Colon (tissue), 2 donors: Measurements from ENCODE around the gene GPR107.

Experiments
- FAIRE-seq: peaks from 2 replicates; lab custom pipeline; 2012; peaks lifted over from hg19 to GRCh38; lab: Jason Lieb, UNC
- donor health status: control.
- donor health status: control.

Gene GPR107

DNA sequence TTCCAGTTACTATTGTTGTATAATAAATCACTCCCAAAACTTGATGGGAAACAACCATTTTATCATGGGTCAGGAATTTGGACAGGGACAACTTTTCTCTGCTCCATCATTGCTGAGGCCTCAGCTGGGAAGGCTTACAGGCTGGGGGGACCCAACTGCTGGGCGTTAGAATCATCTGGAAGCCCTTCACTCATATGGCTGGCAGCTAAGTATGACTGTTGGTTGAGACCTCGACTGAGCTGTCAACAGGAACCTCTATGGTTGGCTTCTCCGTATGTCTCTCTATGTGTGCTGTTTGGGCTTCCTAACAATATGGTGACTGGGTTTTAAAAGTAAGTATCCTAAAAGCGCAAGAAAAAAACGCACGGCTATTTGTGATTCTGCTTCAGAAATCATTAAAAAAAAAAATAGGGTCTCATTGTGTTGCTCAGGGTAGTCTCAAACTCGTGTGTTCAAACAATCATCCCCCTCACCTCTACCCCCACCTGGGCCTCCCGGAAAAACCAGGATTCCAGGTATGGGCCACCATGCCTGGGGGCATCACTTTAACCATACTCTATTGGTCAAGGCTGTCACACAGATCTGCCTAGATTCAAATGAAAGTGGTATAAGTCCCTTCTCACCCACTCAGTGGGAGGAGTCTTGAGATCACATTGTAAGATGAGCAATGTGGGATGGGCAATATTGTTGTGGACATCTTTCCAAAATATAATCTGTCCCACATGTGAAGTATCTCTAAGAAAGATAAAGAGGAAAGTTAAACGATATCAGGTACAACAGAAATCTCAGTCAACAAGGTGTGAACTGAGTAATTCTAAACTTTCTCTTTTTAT, 26.0 kb upstream of the GPR107 start:
- FAIRE-seq = no peak

- FAIRE-seq = no peak
Observed at GRCh38 chr9:130028493-130029222, 25.0 kb upstream of the GPR107 start.

- FAIRE-seq = no peak
Observed at GRCh38 chr9:130029223-130029973, 24.3 kb upstream of the GPR107 start.

DNA sequence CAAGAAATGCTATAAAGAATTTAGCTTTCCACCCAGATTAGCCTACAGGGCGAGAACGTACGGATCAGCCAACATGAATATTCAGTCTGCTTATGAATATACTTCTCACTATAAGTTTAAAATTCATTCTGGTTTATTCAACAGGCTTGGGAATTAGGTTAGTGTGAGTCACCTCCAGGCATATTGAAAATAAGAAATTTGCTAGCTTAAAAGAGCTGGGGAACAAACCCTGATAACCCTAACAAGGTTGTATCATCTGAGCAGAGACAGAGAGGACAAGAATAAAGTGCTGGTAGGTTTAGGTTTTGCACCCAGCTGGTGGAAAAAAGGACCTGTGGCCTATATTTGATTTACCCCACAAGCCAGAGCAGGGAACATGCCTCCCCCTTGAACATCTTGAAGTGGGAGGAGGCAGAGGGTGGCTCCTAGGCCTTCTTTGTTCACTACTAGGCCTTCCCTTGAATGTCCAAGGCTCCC, 23.0 kb upstream of the GPR107 start:
- no peak for FAIRE-seq

GRCh38 chr9:130034570-130034969, 19.1 kb upstream of the GPR107 start:
- no peak for FAIRE-seq

GRCh38 chr9:130036099-130036498, 17.6 kb upstream of the GPR107 start:
- no peak for FAIRE-seq

DNA sequence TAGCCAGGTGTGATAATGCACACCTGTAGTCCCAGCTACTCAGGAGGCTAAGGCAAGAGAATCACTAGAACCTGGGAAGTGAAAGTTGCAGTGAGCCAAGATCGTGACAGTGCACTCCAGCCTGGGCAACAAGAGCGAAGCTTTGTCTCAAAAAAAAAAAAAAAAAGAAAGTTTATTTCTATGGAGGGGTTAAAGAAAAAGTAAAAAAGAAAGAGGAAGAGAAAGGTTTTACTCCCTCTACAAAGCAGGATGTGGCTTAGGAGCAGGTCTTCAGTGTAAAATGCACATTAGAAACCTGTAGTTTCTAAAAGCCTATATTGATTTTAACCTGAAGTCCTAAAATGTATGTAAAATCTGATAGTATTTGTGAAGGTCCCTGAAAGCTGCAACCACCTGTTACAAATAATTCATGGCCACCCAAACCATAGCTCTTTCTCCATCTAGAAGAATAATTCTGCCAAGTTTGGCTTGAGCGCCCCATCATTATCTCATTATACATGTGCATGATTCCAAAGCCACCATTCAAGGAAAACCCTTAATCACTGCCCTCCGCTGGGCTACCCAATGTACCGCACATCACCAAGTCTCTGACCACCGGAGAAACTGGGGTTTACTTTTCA, 14.1 kb upstream of the GPR107 start:
- no peak for FAIRE-seq

DNA sequence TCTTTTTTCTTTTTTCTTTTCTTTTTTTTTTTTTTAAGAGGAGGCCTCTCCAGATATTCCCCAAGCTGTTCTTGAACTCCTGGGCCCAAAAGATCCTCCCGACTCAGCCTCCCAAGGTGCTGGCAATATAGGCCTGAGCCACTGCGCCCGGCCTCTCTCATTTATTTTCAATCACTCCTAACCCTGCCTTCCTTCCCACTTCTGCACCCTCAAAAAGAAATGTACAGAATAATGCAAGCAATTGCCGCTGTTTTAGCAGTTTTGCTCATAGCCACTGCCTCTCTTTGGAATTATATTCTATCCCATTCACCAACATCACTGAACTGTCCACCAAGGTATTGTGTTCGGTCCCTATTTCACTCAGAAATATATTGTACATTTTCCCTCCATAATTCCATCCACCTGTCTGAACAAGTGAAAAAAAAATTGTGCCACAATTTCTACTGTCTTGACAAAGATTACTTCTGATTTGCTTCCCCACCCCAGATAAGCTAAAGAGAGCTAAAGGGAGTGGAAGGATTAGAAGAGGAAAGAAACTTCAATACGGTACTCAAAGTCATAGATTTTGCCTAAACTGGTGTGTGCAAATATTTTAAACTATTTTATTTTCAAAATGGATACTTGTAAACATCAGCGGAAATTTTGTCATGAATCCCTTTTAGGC, 12.6 kb upstream of the GPR107 start:
- FAIRE-seq = no peak

GRCh38 chr9:130041648-130042405, 11.9 kb upstream of the GPR107 start:
- no peak for FAIRE-seq

DNA sequence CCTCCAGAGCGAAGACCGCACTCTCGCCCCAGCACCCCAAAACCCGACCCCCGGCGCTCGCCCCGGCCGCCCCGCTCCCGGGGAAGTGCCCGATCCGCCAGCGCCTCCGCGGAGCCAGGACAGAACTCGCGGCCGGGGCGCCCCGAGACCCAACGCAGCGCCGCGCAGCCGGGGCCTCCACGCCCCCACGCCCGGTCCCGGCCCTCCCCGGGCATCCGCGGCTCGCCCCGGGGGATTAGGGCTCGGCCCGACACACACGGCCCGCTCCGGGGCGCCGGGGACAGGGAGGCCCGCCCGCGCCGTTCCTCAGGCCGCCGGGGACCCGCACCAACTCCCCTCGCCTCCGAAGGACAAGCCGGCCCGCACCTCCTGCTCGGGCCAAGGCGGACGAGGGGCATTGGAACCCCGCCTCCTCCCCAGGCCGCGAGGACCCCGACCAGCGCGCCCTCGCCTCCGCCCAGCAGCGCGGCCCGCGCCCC, 11.3 kb upstream of the GPR107 start:
- no peak for FAIRE-seq

DNA sequence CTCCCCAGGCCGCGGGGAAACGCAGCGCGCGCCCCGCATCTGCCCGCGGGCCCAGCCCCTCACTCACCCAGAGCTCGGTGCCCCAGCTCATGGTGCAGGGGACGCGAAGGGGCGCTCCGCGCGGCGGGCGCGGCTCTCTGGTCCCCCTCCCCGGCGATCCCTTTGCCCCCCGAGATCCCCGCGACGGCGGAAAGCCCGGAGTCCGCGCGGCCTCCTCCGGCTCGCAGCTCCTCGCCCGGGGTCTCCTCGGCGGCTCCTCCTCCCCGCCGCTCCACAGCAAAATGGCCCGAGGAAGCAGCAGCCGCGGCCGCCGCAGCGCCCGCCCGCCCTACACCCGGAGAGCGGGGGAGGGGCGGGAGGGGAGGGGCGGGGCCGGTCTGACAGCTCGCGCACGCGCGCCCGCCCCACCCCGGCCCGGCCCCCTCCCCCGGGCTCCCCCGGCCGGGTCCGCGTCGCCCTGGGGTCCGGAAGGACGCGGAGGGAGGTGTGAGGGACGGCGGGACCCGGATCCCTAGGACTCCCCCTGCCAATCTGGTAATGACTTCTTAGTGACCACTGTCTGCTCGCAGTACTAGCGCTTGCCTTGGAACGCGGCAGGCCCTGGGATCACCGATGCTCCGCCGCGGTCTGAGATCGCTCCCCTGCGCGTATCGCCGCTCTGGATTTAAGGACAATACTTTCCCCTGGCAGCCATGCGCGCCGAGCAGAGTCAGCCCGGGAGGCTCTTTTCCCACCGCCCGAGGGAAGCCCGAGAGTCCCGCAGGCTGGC, 10.6 kb upstream of the GPR107 start, which contains the start of gene FNBP1:
FNBP1 (minus strand) TSS at position 305 of the 769 bp plus-strand sequence; CDS start at position 91, 214 bp downstream.
- FAIRE-seq = no peak

GRCh38 chr9:130043654-130044623, 9.8 kb upstream of the GPR107 start:
- no peak for FAIRE-seq

DNA sequence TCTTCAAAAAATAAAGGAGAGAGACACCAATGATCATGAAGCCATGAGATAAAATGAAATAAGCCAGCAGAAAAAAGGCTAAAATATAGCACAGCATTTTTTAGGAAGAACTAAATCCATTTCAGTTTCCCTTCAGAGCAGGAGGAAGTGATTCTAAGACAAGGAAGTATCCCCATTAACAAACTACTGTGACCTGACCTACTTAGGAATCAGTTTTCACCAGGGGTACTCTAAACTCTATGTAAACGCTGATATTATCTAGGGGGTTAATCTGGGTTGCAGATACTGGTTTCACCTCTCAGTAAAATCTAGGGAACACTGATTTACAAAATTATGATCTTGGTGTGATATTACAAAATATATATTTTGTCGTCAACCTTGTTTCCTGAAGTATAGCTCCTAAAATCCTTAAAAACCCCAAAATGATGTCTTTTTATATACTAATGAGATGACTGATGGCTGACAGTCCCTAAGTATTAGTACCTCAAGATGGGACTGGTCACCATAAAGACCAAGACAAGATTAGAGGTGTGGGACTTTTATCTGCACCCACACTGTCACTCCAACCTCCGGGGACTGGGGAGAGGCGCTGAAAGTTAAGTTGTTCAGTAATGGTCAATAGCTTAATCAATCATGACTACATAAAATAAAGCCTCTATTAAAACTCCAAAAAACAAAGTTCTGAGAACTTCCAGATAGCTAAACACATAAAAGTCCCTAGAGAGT, 7.8 kb upstream of the GPR107 start:
- no peak for FAIRE-seq

- no peak for FAIRE-seq
Observed at GRCh38 chr9:130049431-130050210, 4.1 kb upstream of the GPR107 start.

GRCh38 chr9:130050462-130050861, 3.2 kb upstream of the GPR107 start:
- no peak for FAIRE-seq

- FAIRE-seq = no peak
Observed at GRCh38 chr9:130051855-130052254, 1.9 kb upstream of the GPR107 start.

DNA sequence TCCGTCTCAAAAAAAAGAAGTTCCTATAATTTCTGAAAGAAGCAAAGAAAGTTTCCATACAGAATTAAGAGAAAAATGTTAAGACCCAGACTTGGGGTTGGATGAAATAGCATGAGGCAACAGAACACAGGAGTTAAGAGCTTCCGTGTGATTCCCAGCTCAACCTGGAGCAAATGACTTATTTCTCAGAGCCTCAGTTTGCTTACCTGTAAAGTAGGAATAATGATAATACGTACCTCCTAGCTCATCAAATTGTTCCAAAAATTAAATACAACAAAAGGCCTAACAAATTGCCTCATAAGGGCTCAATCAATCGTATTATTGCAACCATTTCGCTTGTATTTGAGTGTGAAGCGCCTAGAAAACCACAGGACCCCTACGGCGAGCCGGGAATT, 600 bp upstream of the GPR107 start:
- FAIRE-seq = no peak
